ENCODE results near the gene NBEAL1.
"Not testable (repeated sequence)": the region's sequence is repeated elsewhere in the genome, so short reads cannot be mapped to it uniquely, and the experiment has no call there.

Gene NBEAL1

GRCh38 chr2:203040966-203041521, 26.4 kb downstream of the NBEAL1 start:
- DNase-seq, result no peak

GRCh38 chr2:203042178-203042577, 27.5 kb downstream of the NBEAL1 start:
- DNase-seq, result no peak

- DNase-seq, result no peak
These were observed 28.6 kb downstream of the NBEAL1 start for GRCh38 chr2:203043226-203043625.

- no peak for DNase-seq
These were observed 31.2 kb downstream of the NBEAL1 start for GRCh38 chr2:203045867-203046266.

- no peak for DNase-seq
These were observed 37.9 kb downstream of the NBEAL1 start for GRCh38 chr2:203052539-203052938.

- DNase-seq, result no peak
These were observed 45.0 kb downstream of the NBEAL1 start for GRCh38 chr2:203059567-203060240.

- no peak for DNase-seq
These were observed 46.7 kb downstream of the NBEAL1 start for GRCh38 chr2:203061346-203061745.

GRCh38 chr2:203062126-203062525, 47.5 kb downstream of the NBEAL1 start:
- DNase-seq, result no peak

- DNase-seq, result not testable (repeated sequence)
These were observed 51.9 kb downstream of the NBEAL1 start for GRCh38 chr2:203066519-203067091.

- DNase-seq, result no peak
These were observed 56.0 kb downstream of the NBEAL1 start for GRCh38 chr2:203070701-203071100.

- DNase-seq, result no peak
These were observed 56.5 kb downstream of the NBEAL1 start for GRCh38 chr2:203071148-203071547.

GRCh38 chr2:203072371-203072770, 57.7 kb downstream of the NBEAL1 start:
- no peak for DNase-seq

GRCh38 chr2:203077451-203077850, 62.8 kb downstream of the NBEAL1 start:
- no peak for DNase-seq

- DNase-seq, result no peak
These were observed 65.9 kb downstream of the NBEAL1 start for GRCh38 chr2:203080447-203081045.

GRCh38 chr2:203083328-203083727, 68.7 kb downstream of the NBEAL1 start:
- DNase-seq, result no peak

- DNase-seq, result not testable (repeated sequence)
These were observed 71.7 kb downstream of the NBEAL1 start for GRCh38 chr2:203086381-203086780.

- DNase-seq, result not testable (repeated sequence)
These were observed 76.0 kb downstream of the NBEAL1 start for GRCh38 chr2:203090721-203091120.

GRCh38 chr2:203097735-203098134, 83.1 kb downstream of the NBEAL1 start:
- no peak for DNase-seq

- DNase-seq, result not testable (repeated sequence)
These were observed 87.7 kb downstream of the NBEAL1 start for GRCh38 chr2:203102357-203102756.

- DNase-seq, result no peak
These were observed 89.6 kb downstream of the NBEAL1 start for GRCh38 chr2:203104273-203104672.

- no peak for DNase-seq
These were observed 91.3 kb downstream of the NBEAL1 start for GRCh38 chr2:203105996-203106395.

- DNase-seq, result not testable (repeated sequence)
These were observed 95.8 kb downstream of the NBEAL1 start for GRCh38 chr2:203110496-203110895.

GRCh38 chr2:203112342-203112741, 97.7 kb downstream of the NBEAL1 start:
- no peak for DNase-seq

- not testable (repeated sequence) for DNase-seq
These were observed 100.6 kb downstream of the NBEAL1 start for GRCh38 chr2:203115201-203115700.
